Stimulated activated CD4-positive, alpha-beta T cell treated with anti-CD3 and anti-CD28 coated beads, Interleukin-4, amount 100 ng/mL, for 1 hour (primary cell): ENCODE measurements around the gene IGSF11.
"Not testable (repeated sequence)": the region's sequence is repeated elsewhere in the genome, so short reads cannot be mapped to it uniquely, and the experiment has no call there.

Experiments used
- DNase-seq: peaks from one replicate; pipeline ENCODE4 v3.0.0-alpha.2; 2020

The IGSF11 gene

GRCh38 chr3:118988198-118989130, 46.2 kb downstream of the IGSF11 start:
- DNase-seq = no peak

- DNase-seq = no peak
Measured at GRCh38 chr3:118987477-118987876, 47.2 kb downstream of the IGSF11 start.

GRCh38 chr3:118986734-118987133, 47.9 kb downstream of the IGSF11 start:
- DNase-seq = no peak

GRCh38 chr3:118984699-118985098, 49.9 kb downstream of the IGSF11 start:
- no peak for DNase-seq

- DNase-seq = no peak
Measured at GRCh38 chr3:118981494-118982134, 53.0 kb downstream of the IGSF11 start.

- no peak for DNase-seq
Measured at GRCh38 chr3:118980832-118981231, 53.8 kb downstream of the IGSF11 start.

- DNase-seq = no peak
Measured at GRCh38 chr3:118978393-118978758, 56.3 kb downstream of the IGSF11 start.

- DNase-seq = no peak
Measured at GRCh38 chr3:118977671-118978392, 56.8 kb downstream of the IGSF11 start.

- DNase-seq = no peak
Measured at GRCh38 chr3:118977118-118977517, 57.5 kb downstream of the IGSF11 start.

GRCh38 chr3:118975476-118975875, 59.2 kb downstream of the IGSF11 start:
- DNase-seq = not testable (repeated sequence)

GRCh38 chr3:118974356-118975097, 60.1 kb downstream of the IGSF11 start:
- no peak for DNase-seq

GRCh38 chr3:118973050-118973449, 61.6 kb downstream of the IGSF11 start:
- no peak for DNase-seq

GRCh38 chr3:118970819-118971218, 63.8 kb downstream of the IGSF11 start:
- no peak for DNase-seq

- no peak for DNase-seq
Measured at GRCh38 chr3:118968640-118969039, 66.0 kb downstream of the IGSF11 start.

- no peak for DNase-seq
Measured at GRCh38 chr3:118968111-118968510, 66.5 kb downstream of the IGSF11 start.

- no peak for DNase-seq
Measured at GRCh38 chr3:118966700-118967099, 67.9 kb downstream of the IGSF11 start.

- DNase-seq = no peak
Measured at GRCh38 chr3:118963711-118964110, 70.9 kb downstream of the IGSF11 start.

GRCh38 chr3:118960876-118961450, 73.7 kb downstream of the IGSF11 start:
- no peak for DNase-seq

- DNase-seq = no peak
Measured at GRCh38 chr3:118955914-118956556, 78.6 kb downstream of the IGSF11 start.

- DNase-seq = no peak
Measured at GRCh38 chr3:118951089-118951488, 83.6 kb downstream of the IGSF11 start.

GRCh38 chr3:118949113-118949760, 85.4 kb downstream of the IGSF11 start:
- DNase-seq = no peak
